ENCODE measurements around the gene UBE2Q2.

Gene UBE2Q2

GRCh38 chr15:75929799-75930565 is 86.7 kb downstream of the UBE2Q2 start:
- H3K36me3 ChIP-seq (ENCODE audit: control insufficient read depth in 1 of 2, insufficient read depth in 2 of 2, low read depth in 1 of 2, low read length in 2 of 2), result peaks cover 7 to 77% of the 10 kb centered on the region in 2 experiments
- no peak overlapping the region for H2AFZ ChIP-seq (ENCODE audit: low read depth, low read length)
- no peak overlapping the region for H2AK5ac ChIP-seq (ENCODE audit: low read length, severe bottlenecking)
- H3K27ac ChIP-seq (ENCODE audit: low read length, poor library complexity, severe bottlenecking), result no peak overlapping the region
- H3K4me3 ChIP-seq (ENCODE audit: insufficient read depth in 1 of 2, low read depth in 1 of 2, low read length in 2 of 2), result no peak overlapping the region
- no peak overlapping the region for H2BK120ac ChIP-seq (ENCODE audit: low read depth, low read length)
- no peak overlapping the region for H3K14ac ChIP-seq (ENCODE audit: low read length in 2 of 2)
- no peaks in the 10 kb centered on the region for H3K27me3 ChIP-seq (ENCODE audit: control insufficient read depth in 1 of 2, insufficient read depth in 1 of 2, low read length in 2 of 2)
- no peak overlapping the region for H2BK5ac ChIP-seq (ENCODE audit: low read depth, low read length, poor library complexity, severe bottlenecking)
- H3K79me1 ChIP-seq (replicated peaks; ENCODE audit: low read length, poor library complexity, severe bottlenecking), result peaks cover 20% of the 10 kb centered on the region
- H2BK15ac ChIP-seq (ENCODE audit: low read depth, poor library complexity, severe bottlenecking), result no peak overlapping the region
- no peaks in the 10 kb centered on the region for H3K4me1 ChIP-seq (ENCODE audit: control insufficient read depth, insufficient read depth, low read depth, low read length)
- H2BK12ac ChIP-seq (ENCODE audit: low read length in 2 of 2), result no peak overlapping the region
- no peak overlapping the region for H3K4me2 ChIP-seq (ENCODE audit: low read length, poor library complexity, severe bottlenecking)
- H3K23ac ChIP-seq (ENCODE audit: low read length in 2 of 2), result no peak overlapping the region
- no peak overlapping the region for H3K9ac ChIP-seq (ENCODE audit: low read length)
- H4K91ac ChIP-seq (ENCODE audit: low read length), result no peak overlapping the region
- H3K9me3 ChIP-seq (ENCODE audit: control insufficient read depth, low read length), result no peaks in the 10 kb centered on the region
- H4K8ac ChIP-seq (ENCODE audit: low read length), result no peak overlapping the region
- no peak overlapping the region for H3K4ac ChIP-seq (ENCODE audit: low read depth in 1 of 2, low read length in 2 of 2)
- no peak overlapping the region for H3K18ac ChIP-seq (ENCODE audit: low read depth in 1 of 2, low read length in 2 of 2)
- no peak for DNase-seq
- WGBS, result 84% methylated on average over 3 of the region's 5 CpGs

DNA sequence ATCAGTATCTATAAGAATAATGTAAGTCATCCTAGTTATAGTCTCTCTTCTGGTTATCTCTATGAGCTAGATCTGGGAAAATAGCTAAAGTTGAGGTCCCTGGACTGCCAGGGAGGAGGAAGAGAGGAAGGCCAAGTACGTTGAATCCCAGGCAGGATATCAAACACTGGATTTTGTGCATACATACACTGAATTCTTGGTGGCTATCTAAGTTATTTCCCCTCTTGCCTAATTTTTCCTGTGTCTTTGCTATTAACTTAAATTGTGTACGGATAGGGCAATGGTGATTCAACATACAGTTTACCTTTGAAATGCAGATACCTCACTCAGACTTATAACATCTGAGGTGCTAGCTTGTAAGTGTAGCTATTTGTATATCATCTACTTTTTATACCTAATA is 87.6 kb downstream of the UBE2Q2 start:
- Histone ChIP-seq H2AFZ (ENCODE audit: low read depth, low read length) (no peak overlapping the region), H2BK120ac (ENCODE audit: low read depth, low read length) (no peak overlapping the region)

DNA sequence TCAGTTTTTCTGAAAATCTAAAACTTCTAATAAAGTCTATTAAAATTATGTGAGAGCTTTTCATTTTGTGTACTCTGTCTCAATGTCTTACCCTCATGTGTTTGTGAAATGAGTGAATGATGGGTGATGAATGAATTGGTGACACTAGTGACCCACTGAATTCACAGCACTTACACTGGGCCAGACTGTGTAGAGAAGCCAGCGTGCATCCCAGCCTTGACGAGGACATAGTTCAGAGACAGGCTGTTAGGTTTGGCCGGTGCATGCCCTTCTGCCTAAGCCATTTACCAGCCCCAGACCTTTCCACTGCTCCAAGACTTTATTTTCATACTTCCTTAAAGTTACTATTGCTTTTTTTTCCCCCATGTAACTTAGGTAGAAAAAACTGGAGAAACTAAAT is 99.2 kb downstream of the UBE2Q2 start:
- Histone ChIP-seq H3K23ac (ENCODE audit: low read length in 2 of 2) (no peak overlapping the region), H3K79me1 (replicated peaks; ENCODE audit: low read length, poor library complexity, severe bottlenecking) (no peaks in the 10 kb centered on the region), H3K9me3 (ENCODE audit: control insufficient read depth, low read length) (no peaks in the 10 kb centered on the region), H3K9ac (ENCODE audit: low read length) (no peak overlapping the region), H2AK5ac (ENCODE audit: low read length, severe bottlenecking) (no peak overlapping the region), H4K91ac (ENCODE audit: low read length) (no peak overlapping the region), H2BK15ac (ENCODE audit: low read depth, poor library complexity, severe bottlenecking) (no peak overlapping the region), H2AFZ (ENCODE audit: low read depth, low read length) (no peak overlapping the region), H3K4me2 (ENCODE audit: low read length, poor library complexity, severe bottlenecking) (no peak overlapping the region), H3K4me3 (ENCODE audit: insufficient read depth in 1 of 2, low read depth in 1 of 2, low read length in 2 of 2) (no peak overlapping the region), H3K4ac (ENCODE audit: low read depth in 1 of 2, low read length in 2 of 2) (no peak overlapping the region), H3K18ac (ENCODE audit: low read depth in 1 of 2, low read length in 2 of 2) (no peak overlapping the region), H3K14ac (ENCODE audit: low read length in 2 of 2) (peak overlapping the region in 1 of 2 experiments; percentile 4), H2BK12ac (ENCODE audit: low read length in 2 of 2) (no peak overlapping the region), H2BK120ac (ENCODE audit: low read depth, low read length) (no peak overlapping the region), H2BK5ac (ENCODE audit: low read depth, low read length, poor library complexity, severe bottlenecking) (no peak overlapping the region), H3K36me3 (ENCODE audit: control insufficient read depth in 1 of 2, insufficient read depth in 2 of 2, low read depth in 1 of 2, low read length in 2 of 2) (peaks cover 5 to 25% of the 10 kb centered on the region in 2 experiments), H4K8ac (ENCODE audit: low read length) (no peak overlapping the region), H3K27me3 (ENCODE audit: control insufficient read depth in 1 of 2, insufficient read depth in 1 of 2, low read length in 2 of 2) (peaks cover 0 to 66% of the 10 kb centered on the region in 2 experiments), H3K27ac (ENCODE audit: low read length, poor library complexity, severe bottlenecking) (no peak overlapping the region), H3K4me1 (ENCODE audit: control insufficient read depth, insufficient read depth, low read depth, low read length) (no peaks in the 10 kb centered on the region)
- 67% methylated on average over 3 of the region's 3 CpGs for WGBS
- DNase-seq, result no peak

More for the DNA sequence above, 87.6 kb downstream of the UBE2Q2 start:
- Histone ChIP-seq H2BK5ac (ENCODE audit: low read depth, low read length, poor library complexity, severe bottlenecking) (no peak overlapping the region), H3K4me3 (ENCODE audit: insufficient read depth in 1 of 2, low read depth in 1 of 2, low read length in 2 of 2) (no peak overlapping the region), H3K4ac (ENCODE audit: low read depth in 1 of 2, low read length in 2 of 2) (no peak overlapping the region), H3K9ac (ENCODE audit: low read length) (no peak overlapping the region), H3K18ac (ENCODE audit: low read depth in 1 of 2, low read length in 2 of 2) (no peak overlapping the region), H3K14ac (ENCODE audit: low read length in 2 of 2) (no peak overlapping the region), H2AK5ac (ENCODE audit: low read length, severe bottlenecking) (no peak overlapping the region), H3K23ac (ENCODE audit: low read length in 2 of 2) (no peak overlapping the region), H4K91ac (ENCODE audit: low read length) (no peak overlapping the region), H3K4me1 (ENCODE audit: control insufficient read depth, insufficient read depth, low read depth, low read length) (no peaks in the 10 kb centered on the region), H3K27ac (ENCODE audit: low read length, poor library complexity, severe bottlenecking) (no peak overlapping the region), H4K8ac (ENCODE audit: low read length) (no peak overlapping the region), H3K36me3 (ENCODE audit: control insufficient read depth in 1 of 2, insufficient read depth in 2 of 2, low read depth in 1 of 2, low read length in 2 of 2) (peaks cover 7 to 79% of the 10 kb centered on the region in 2 experiments), H2BK12ac (ENCODE audit: low read length in 2 of 2) (no peak overlapping the region), H3K79me1 (replicated peaks; ENCODE audit: low read length, poor library complexity, severe bottlenecking) (peaks cover 17% of the 10 kb centered on the region), H3K27me3 (ENCODE audit: control insufficient read depth in 1 of 2, insufficient read depth in 1 of 2, low read length in 2 of 2) (no peaks in the 10 kb centered on the region), H3K4me2 (ENCODE audit: low read length, poor library complexity, severe bottlenecking) (no peak overlapping the region), H3K9me3 (ENCODE audit: control insufficient read depth, low read length) (no peaks in the 10 kb centered on the region), H2BK15ac (ENCODE audit: low read depth, poor library complexity, severe bottlenecking) (no peak overlapping the region)
- WGBS, result 100% methylated on average over 1 of the region's 2 CpGs
- no peak for DNase-seq

DNA sequence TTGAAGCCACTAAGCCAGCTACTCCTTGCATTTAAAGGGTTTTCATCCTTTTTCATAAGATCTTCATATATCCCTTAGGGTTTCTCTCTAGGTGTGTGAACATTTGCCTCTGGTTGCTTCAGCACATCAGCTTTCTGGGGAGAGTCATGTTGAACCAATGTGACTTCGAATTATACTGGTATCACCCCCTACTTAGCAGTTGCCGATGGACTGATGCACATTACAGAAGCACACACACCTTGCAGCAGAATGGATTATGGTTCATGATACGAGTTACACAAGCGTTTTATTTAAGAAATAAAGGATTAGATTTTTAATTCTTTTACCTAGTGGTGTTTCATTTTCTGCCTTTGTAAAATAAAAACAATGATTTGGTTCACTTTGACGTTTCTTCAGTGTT is 100.0 kb downstream of the UBE2Q2 start:
- Histone ChIP-seq H2AK5ac (ENCODE audit: low read length, severe bottlenecking) (no peak overlapping the region), H4K8ac (ENCODE audit: low read length) (no peak overlapping the region), H3K4me3 (ENCODE audit: insufficient read depth in 1 of 2, low read depth in 1 of 2, low read length in 2 of 2) (no peak overlapping the region), H3K9ac (ENCODE audit: low read length) (no peak overlapping the region), H3K14ac (ENCODE audit: low read length in 2 of 2) (no peak overlapping the region), H3K79me1 (replicated peaks; ENCODE audit: low read length, poor library complexity, severe bottlenecking) (no peaks in the 10 kb centered on the region), H3K27ac (ENCODE audit: low read length, poor library complexity, severe bottlenecking) (no peak overlapping the region), H3K18ac (ENCODE audit: low read depth in 1 of 2, low read length in 2 of 2) (no peak overlapping the region), H3K4ac (ENCODE audit: low read depth in 1 of 2, low read length in 2 of 2) (no peak overlapping the region), H2BK12ac (ENCODE audit: low read length in 2 of 2) (no peak overlapping the region), H3K36me3 (ENCODE audit: control insufficient read depth in 1 of 2, insufficient read depth in 2 of 2, low read depth in 1 of 2, low read length in 2 of 2) (peaks cover 0 to 18% of the 10 kb centered on the region in 2 experiments), H2BK5ac (ENCODE audit: low read depth, low read length, poor library complexity, severe bottlenecking) (no peak overlapping the region), H3K9me3 (ENCODE audit: control insufficient read depth, low read length) (no peaks in the 10 kb centered on the region), H4K91ac (ENCODE audit: low read length) (no peak overlapping the region), H3K4me1 (ENCODE audit: control insufficient read depth, insufficient read depth, low read depth, low read length) (no peaks in the 10 kb centered on the region), H3K27me3 (ENCODE audit: control insufficient read depth in 1 of 2, insufficient read depth in 1 of 2, low read length in 2 of 2) (peaks cover 0 to 72% of the 10 kb centered on the region in 2 experiments), H2BK120ac (ENCODE audit: low read depth, low read length) (no peak overlapping the region), H3K23ac (ENCODE audit: low read length in 2 of 2) (no peak overlapping the region), H2AFZ (ENCODE audit: low read depth, low read length) (no peak overlapping the region), H3K4me2 (ENCODE audit: low read length, poor library complexity, severe bottlenecking) (no peak overlapping the region), H2BK15ac (ENCODE audit: low read depth, poor library complexity, severe bottlenecking) (no peak overlapping the region)
- DNase-seq, result no peak
- 88% methylated on average over 4 of the region's 5 CpGs for WGBS

Measured in mesenchymal stem cell (in vitro differentiated cells and primary cell).